GM18498 (cell line): ENCODE measurements around the gene MRPL24.

Experiments used
- ATAC-seq: cut with Tn5 transposase; IDR thresholded peaks from one replicate; pipeline ENCODE4 v1.9.1; 2021; ENCODE audit warnings: mild to moderate bottlenecking, moderate library complexity; ENCODE audit not compliant: unreplicated experiment

The MRPL24 gene

GRCh38 chr1:156711011-156711817, 29.7 kb downstream of the MRPL24 start:
- no peak for ATAC-seq

GRCh38 chr1:156709757-156710489, 31.0 kb downstream of the MRPL24 start:
- no peak for ATAC-seq

- no peak for ATAC-seq
Observed at GRCh38 chr1:156709031-156709430, 31.9 kb downstream of the MRPL24 start.

- no peak for ATAC-seq
Observed at GRCh38 chr1:156708218-156708661, 32.6 kb downstream of the MRPL24 start.

GRCh38 chr1:156707417-156708217, 33.3 kb downstream of the MRPL24 start:
- no peak for ATAC-seq

GRCh38 chr1:156706657-156707416, 34.1 kb downstream of the MRPL24 start:
- ATAC-seq: no peak

- no peak for ATAC-seq
Observed at GRCh38 chr1:156705918-156706656, 34.8 kb downstream of the MRPL24 start.

- ATAC-seq: no peak
Observed at GRCh38 chr1:156705321-156705917, 35.5 kb downstream of the MRPL24 start, which contains the start of gene CRABP2. Gene CRABP2, minus strand, starts transcription at chr1:156705583. Its CDS starts 137 bp downstream, at chr1:156705446.

- no peak for ATAC-seq
Observed at GRCh38 chr1:156704930-156705320, 36.0 kb downstream of the MRPL24 start.

GRCh38 chr1:156704166-156704711, 36.6 kb downstream of the MRPL24 start:
- ATAC-seq: no peak

GRCh38 chr1:156703741-156704140, 37.1 kb downstream of the MRPL24 start:
- no peak for ATAC-seq

GRCh38 chr1:156703336-156703735, 37.6 kb downstream of the MRPL24 start:
- ATAC-seq: no peak

DNA sequence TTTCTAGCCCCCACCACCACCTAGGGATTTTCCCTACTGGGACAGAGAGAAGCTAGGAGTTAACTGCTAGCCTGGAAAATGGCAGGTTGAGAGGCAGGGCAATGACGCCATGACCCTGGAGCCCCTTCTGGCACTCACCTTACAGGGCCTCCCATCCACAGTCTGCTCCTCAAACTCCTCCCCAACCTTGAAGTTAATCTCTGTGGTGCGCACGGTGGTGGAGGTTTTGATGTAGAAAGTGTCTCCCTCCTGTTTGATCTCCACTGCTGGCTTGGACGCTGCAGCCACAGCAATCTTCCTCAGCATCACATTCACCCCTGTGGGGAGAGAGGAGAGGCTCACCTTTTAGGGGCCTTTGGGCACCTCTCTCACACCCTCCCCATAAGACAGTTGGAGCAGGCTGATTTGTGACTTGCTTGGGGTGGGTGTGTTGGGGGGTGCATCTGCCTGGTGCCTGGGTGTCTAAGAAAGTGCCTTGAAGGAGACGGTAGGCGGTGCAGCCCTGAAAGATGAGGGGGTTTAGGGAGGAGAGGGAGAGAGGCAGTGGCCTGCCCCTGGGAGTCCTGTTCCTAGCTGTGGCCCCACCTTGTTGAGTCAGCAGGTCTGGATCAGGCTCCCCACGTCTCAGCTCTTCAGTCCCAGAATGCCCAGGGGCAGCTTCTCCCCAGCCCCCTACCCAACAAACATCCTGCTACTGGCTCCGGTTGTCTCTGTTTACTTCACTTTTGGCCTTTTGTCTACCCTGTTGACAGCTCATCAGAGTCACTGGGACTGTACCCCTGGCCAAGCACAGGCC, 40.0 kb downstream of the MRPL24 start:
- no peak for ATAC-seq

DNA sequence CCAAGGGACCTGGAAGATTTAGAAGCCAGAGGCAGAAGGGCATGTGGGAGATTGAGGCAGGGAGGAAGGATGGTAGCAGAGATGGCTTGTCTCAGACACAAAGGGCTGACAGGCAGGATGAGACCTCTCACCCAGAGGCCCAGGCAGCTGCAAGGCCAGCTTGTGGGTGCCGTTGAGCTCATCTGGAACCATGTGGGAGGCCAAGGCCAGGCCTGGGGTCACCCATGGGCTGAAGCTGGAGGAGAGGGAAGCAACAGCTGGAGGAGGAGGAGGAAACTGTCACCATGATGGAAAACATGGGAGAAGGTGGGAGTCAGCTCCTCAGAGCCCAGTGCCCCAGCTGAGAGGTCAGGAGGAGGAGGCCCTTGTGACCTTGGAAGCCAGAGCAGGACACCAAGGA, 41.9 kb downstream of the MRPL24 start:
- no peak for ATAC-seq

GRCh38 chr1:156697481-156697880, 43.4 kb downstream of the MRPL24 start:
- no peak for ATAC-seq

DNA sequence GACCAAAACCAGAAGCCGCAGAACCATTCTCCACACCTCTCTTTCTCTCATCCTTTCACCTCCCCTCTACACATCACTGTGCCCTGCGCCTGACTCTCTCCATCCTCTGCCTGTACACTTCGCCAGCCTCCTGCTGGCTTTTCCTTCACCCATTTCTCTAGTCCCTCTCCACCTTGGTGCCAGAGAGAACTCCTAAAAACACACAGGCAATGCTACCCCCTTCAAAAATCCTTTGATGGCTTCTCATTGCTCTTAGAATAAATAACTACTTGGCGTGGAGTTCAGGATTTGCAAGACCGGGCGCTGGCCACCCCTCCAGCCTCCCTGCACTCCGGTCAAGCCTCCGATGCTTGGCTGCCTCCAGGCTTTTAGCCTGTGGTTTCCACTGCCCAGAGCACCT, 44.1 kb downstream of the MRPL24 start:
- ATAC-seq: no peak

DNA sequence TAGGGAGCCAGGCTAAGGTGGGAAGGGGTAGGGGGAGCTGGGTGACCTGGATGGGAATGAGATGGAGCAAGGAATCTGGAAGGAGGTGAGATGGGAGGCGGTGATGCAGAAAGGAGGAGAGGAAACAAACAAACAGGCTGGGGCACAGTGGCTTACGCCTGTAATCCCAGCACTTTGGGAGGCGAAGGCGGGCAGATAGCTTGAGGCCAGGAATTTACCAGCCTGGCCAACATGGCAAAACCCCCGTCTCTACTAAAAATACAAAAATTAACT, 46.3 kb downstream of the MRPL24 start:
- no peak for ATAC-seq

GRCh38 chr1:156693848-156694689, 46.8 kb downstream of the MRPL24 start:
- ATAC-seq: no peak
